Activated B cell treated with CpG ODN at 0.5 μM for 24 hours (primary cell): Measurements from ENCODE around the gene MRPS12. TPM values are rescaled to one million over a fixed set of nuclear protein-coding genes. Genes with fewer than 3 reads are reported as not detected.

ENCODE experiments used
- ATAC-seq: fragments of 200-7000 bp; cut with Tn5 transposase; one replicate; pipeline ENCODE4 v1.10.0; 2021; ENCODE audit warnings: low read depth, mild to moderate bottlenecking, moderate library complexity
- CTCF ChIA-PET: fragments of 350-600 bp; sonication (Branson Sonifier 250); formaldehyde crosslinking; loops from one replicate; lab custom pipeline; 2021; ENCODE audit warnings: antibody characterized with exemption; lab: Charles Lee
- POLR2A ChIA-PET: fragments of 350-600 bp; sonication (Branson Sonifier 250); formaldehyde crosslinking; loops from one replicate; lab custom pipeline; 2021; ENCODE audit warnings: antibody characterized with exemption; lab: Charles Lee
- DNase-seq: peaks from one replicate; pipeline ENCODE4 v3.0.0; 2022
- H3K27ac Mint-ChIP-seq: one replicate; pipeline ENCODE4 v1.8.0; 2020; ENCODE audit warnings: mixed read lengths
- H3K27me3 Mint-ChIP-seq: one replicate; pipeline ENCODE4 v1.8.0; 2021; ENCODE audit warnings: mixed read lengths
- H3K36me3 Mint-ChIP-seq: one replicate; pipeline ENCODE4 v1.8.0; 2021; ENCODE audit warnings: low read depth, mixed read lengths
- H3K4me1 Mint-ChIP-seq: one replicate; pipeline ENCODE4 v1.8.0; 2021; ENCODE audit warnings: mixed read lengths
- H3K4me3 Mint-ChIP-seq: one replicate; pipeline ENCODE4 v1.8.0; 2020; ENCODE audit warnings: mild to moderate bottlenecking, mixed read lengths
- H3K9me3 Mint-ChIP-seq: one replicate; pipeline ENCODE4 v1.8.0; 2020; ENCODE audit warnings: mixed read lengths
- CTCF ChIP-seq: fragments of 200-600 bp; IDR thresholded peaks from one replicate; pipeline ENCODE4 v1.8.0; 2022; ENCODE audit warnings: antibody characterized with exemption, mild to moderate bottlenecking
- intact Hi-C: fragments of 100-400 bp; cut with micrococcal nuclease; formaldehyde crosslinking; loops from one replicate; pipeline ENCODE4 v1.15.1; 2024
- total RNA-seq: library from RNA; stranded (reverse); gene quantifications from 2 replicates; pipeline ENCODE4 v1.2.3, GENCODE V29; 2022

MRPS12 gene
- total RNA-seq, 1 donor from 2014 or later: 51.6 TPM

GRCh38 chr19:38971672-38972071 is 40.9 kb downstream of the MRPS12 start:
- ATAC-seq (no peak), DNase-seq (no peak)
- intact Hi-C loops: no loop called here
- H3K36me3 Mint-ChIP-seq: no peaks in the 10 kb centered on the region
- POLR2A ChIA-PET: no interaction called here
- peaks cover 11% of the 10 kb centered on the region for H3K4me1 Mint-ChIP-seq
- CTCF ChIA-PET: no interaction called here
- H3K9me3 Mint-ChIP-seq: no peaks in the 10 kb centered on the region
- peaks cover 25% of the 10 kb centered on the region for H3K27me3 Mint-ChIP-seq
- no peak overlapping the region for H3K27ac Mint-ChIP-seq
- no peak for TF ChIP-seq CTCF
- H3K4me3 Mint-ChIP-seq: no peak overlapping the region

GRCh38 chr19:38974624-38975213 is 44.0 kb downstream of the MRPS12 start:
- ChIA-PET CTCF (interaction anchor here (0.6 kb wide), 1 partner anchor 88 kb away, joined by 3 read pairs; no protein-coding TSS in a partner anchor), POLR2A (no interaction called here)
- ATAC-seq (no peak), DNase-seq (no peak)
- H3K27ac Mint-ChIP-seq: no peak overlapping the region
- no peak for TF ChIP-seq CTCF
- no peak overlapping the region for H3K4me3 Mint-ChIP-seq
- peaks cover 11% of the 10 kb centered on the region for H3K4me1 Mint-ChIP-seq
- intact Hi-C loops: no loop called here
- no peaks in the 10 kb centered on the region for H3K36me3 Mint-ChIP-seq
- no peaks in the 10 kb centered on the region for H3K9me3 Mint-ChIP-seq
- peaks cover 37% of the 10 kb centered on the region for H3K27me3 Mint-ChIP-seq

GRCh38 chr19:38975214-38975860 is 44.6 kb downstream of the MRPS12 start, which contains the start of gene FBXO17:
Gene FBXO17 (minus strand): TSS chr19:38975742. CDS start chr19:38950319, 25,423 bp downstream.
- intact Hi-C loops: no loop called here
- TF ChIP-seq CTCF: no peak
- Mint-ChIP-seq H3K27me3 (peaks cover 38% of the 10 kb centered on the region), H3K27ac (no peak within 1 kb of the TSS), H3K4me3 (no peak within 1 kb of the TSS), H3K9me3 (peaks cover under 1% of the 10 kb centered on the region), H3K4me1 (peaks cover 11% of the 10 kb centered on the region), H3K36me3 (no peaks in the 10 kb centered on the region)
- ChIA-PET CTCF (interaction anchor here (0.6 to 1.0 kb wide), 2 partner anchors 19 to 88 kb away, joined by 3 to 5 read pairs; no protein-coding TSS in a partner anchor), POLR2A (no interaction called here)
- ATAC-seq (no peak), DNase-seq (no peak)

GRCh38 chr19:38975861-38976271 is 45.1 kb downstream of the MRPS12 start:
- TF ChIP-seq CTCF: no peak
- Mint-ChIP-seq H3K36me3 (no peaks in the 10 kb centered on the region), H3K9me3 (peaks cover 5% of the 10 kb centered on the region), H3K27me3 (peaks cover 41% of the 10 kb centered on the region), H3K27ac (no peak overlapping the region), H3K4me1 (peaks cover 11% of the 10 kb centered on the region), H3K4me3 (no peak overlapping the region)
- CTCF ChIA-PET: interaction anchor here (1.0 kb wide), 1 partner anchor 20 kb away, joined by 5 read pairs; no protein-coding TSS in a partner anchor
- ATAC-seq: no peak
- intact Hi-C loops: no loop called here
- POLR2A ChIA-PET: no interaction called here
- DNase-seq: no peak
